H1 (cell line): ENCODE results near the gene THTPA. TPM values are rescaled to one million over a fixed set of nuclear protein-coding genes. Genes with fewer than 3 reads are reported as not detected.

Source experiments
- ASH2L ChIP-seq: fragments of 200-600, 300-600 bp; sonication (generic); IDR thresholded peaks from one replicate; pipeline ENCODE4 v1.7.1; 2017; ENCODE audit warnings: low read length
- CHD7 ChIP-seq: fragments of 300-600 bp; sonication (generic); IDR thresholded peaks from 2 replicates; pipeline ENCODE4 v1.7.1; 2012; ENCODE audit warnings: low read length, moderate library complexity, mild to moderate bottlenecking, inconsistent platforms; ENCODE audit not compliant: insufficient replicate concordance
- KDM1A ChIP-seq: fragments of 200-600, 300-600 bp; sonication (generic); IDR thresholded peaks from 2 replicates; pipeline ENCODE4 v1.7.1; 2016; ENCODE audit warnings: mild to moderate bottlenecking, low read length, borderline replicate concordance
- POLR2AphosphoS5 ChIP-seq: IDR thresholded peaks from 2 replicates; pipeline ENCODE4 v1.6.1; 2011; ENCODE audit warnings: low read depth, low read length
- SIN3A ChIP-seq, 2 experiments: IDR thresholded peaks in 1 of 2; conservative IDR thresholded peaks in 1 of 2; 2 replicates each; pipeline ENCODE4 v1.6.1; 2011 to 2012; ENCODE audit warnings: low read length in 2 of 2, improper control_type of control experiment in 1 of 2, low read depth in 1 of 2, mild to moderate bottlenecking in 1 of 2
- polyA plus RNA-seq, 7 experiments: library from polyadenylated mRNA; depleted of rRNA in 3 of 7; stranded (reverse) in 5 of 7; unstranded in 2 of 7; fragments of >200 nt in 5 of 7; fragments of 200-250 nt in 2 of 7; gene quantifications; 1 replicate in 5 of 7; 2 replicates in 1 of 7; 4 replicates in 1 of 7; pipeline versions ENCODE4 v1.2.1 to v1.2.3, GENCODE V29; 2011 to 2013; ENCODE audit warnings: missing spikeins in 2 of 7, mixed read lengths in 2 of 7
- total RNA-seq: library from RNA; stranded (reverse); fragmentation: NEBNext Ultra II Directional; extraction: Animal tissue kit (Norgen Biotek cat#: 25700); gene quantifications from 2 replicates; pipeline ENCODE4 v1.2.1, GENCODE V29; 2021

THTPA gene
- total and polyA plus RNA-seq, 2 of the 8 experiments (the other 6 are each of a cell fraction or from before 2014, with no cell fraction given) = 16.6 to 19.0 TPM

- TF ChIP-seq CHD7 (no peak), SIN3A (conservative IDR thresholded peaks at IDR 0.05 in 1 of 2, IDR thresholded peaks at IDR 0.05 in 1 of 2; ENCODE audit: low read depth in 1 of 2, low read length in 2 of 2) (no peak; a peak in 1 of 4 replicates), ASH2L (peak; percentile 13), POLR2AphosphoS5 (no peak), KDM1A (no peak)
Observed at GRCh38 chr14:23577710-23578392, 21.8 kb downstream of the THTPA start (continued).
